NCI-H69 (cell line): ENCODE measurements around the gene PHF10.

Source experiments
- DNase-seq: peaks from one replicate; lab custom pipeline; 2025; lab: John Stamatoyannopoulos, UW

PHF10 gene

GRCh38 chr6:169677096-169677495 lies 47.2 kb downstream of the PHF10 start:
- DNase-seq = no peak

GRCh38 chr6:169675011-169675410 lies 49.3 kb downstream of the PHF10 start:
- no peak for DNase-seq

DNA sequence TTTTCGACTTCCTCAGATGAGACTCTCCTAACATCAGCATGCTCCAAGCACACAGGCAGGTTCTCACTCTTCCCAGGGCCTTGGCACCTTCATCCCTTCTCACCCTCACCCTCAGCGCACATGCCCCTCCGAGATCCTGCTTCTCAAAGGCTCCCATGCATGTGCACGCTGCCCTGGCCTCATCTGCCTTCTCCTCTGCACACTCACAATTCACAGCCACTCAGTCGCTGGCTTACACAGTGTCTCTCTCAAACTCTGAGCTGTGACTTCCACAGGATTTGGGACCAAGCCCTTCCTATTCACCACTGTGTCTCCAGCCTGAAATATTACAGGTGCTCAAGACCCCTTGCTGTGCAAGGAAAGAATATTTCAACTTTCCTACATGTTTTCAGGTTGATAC lies 52.7 kb downstream of the PHF10 start:
- no peak for DNase-seq

DNA sequence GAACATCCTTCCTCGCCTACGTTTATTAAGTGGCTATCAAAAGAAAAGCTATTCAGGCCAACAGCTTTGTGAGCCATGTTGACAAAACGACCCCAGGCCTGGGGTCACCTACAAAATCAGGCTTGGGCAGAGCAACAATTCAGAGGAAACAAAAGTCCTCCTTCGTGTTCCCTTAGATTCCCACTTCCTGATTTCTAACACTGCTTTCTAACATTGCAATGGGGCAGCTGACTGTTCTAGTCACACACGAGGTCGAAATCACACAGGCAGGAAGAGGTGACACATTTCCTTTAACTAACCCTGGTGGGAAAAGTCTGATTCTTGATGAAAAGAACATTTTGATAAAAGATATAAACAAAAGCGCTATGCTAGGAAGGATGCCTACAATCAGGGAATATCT lies 54.4 kb downstream of the PHF10 start:
- no peak for DNase-seq

DNA sequence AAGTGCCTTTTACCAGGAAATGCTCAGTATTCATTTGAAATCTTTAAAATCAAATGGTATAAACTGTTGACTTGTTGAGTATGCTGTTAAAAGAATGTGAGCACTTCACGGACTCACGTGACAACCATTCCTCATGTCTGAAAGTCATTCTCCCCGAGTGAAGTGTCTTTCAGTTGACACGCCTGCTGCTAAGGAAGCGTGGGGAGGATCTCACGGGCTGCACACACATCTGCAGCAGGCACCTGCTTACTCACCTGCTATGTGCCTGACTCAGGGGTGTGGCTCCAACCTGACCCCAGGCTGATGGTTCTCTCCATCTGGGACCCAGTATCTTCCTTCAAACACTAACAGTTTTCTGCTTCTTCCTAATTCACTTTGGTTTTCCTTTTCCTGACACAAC lies 55.2 kb downstream of the PHF10 start:
- DNase-seq = no peak

- no peak for DNase-seq
Measured at GRCh38 chr6:169668203-169668847, 56.0 kb downstream of the PHF10 start.

GRCh38 chr6:169667716-169668115 lies 56.6 kb downstream of the PHF10 start:
- no peak for DNase-seq

DNA sequence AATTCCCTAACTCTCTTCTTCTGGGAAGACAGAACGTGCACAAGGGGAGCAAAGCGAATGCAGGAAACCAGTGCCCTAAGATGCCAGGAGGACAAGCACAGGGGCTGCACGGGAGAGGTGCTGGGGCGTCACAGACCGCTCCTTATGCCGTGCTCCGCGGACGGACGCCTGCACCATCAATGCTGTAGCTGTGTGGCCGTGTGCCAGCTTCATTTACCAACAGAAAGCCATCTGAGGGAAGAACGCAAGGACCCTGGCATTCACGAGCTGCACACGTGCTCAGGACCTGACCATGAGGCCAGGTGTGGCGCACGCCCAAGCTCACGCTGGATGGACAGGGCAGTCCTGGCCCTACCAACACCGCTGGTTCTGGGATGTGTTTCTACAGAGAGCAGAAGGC lies 57.9 kb downstream of the PHF10 start:
- DNase-seq = no peak

DNA sequence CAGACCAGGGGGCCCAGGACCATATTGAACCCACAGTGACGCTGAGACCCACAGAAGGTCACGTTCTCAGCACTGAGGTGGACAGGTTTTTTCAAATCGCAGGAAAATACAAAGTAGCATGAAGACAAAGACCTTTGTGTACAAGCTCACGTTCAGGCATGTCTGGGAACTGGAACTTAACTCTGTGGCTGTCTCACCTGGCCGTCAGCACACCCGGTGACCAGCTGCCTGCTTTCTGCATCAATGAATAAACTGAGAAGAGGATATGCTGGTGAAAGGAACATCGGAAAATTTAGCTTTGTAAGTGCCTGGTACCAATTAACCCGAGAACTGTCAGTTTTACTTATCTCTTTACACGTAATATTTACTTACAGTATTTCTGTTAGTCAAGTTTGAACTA lies 59.0 kb downstream of the PHF10 start:
- DNase-seq = peak; percentile 43

- no peak for DNase-seq
Measured at GRCh38 chr6:169664227-169664626, 60.1 kb downstream of the PHF10 start.

GRCh38 chr6:169663468-169663867 lies 60.8 kb downstream of the PHF10 start:
- DNase-seq = no peak

GRCh38 chr6:169661391-169661756 lies 62.9 kb downstream of the PHF10 start:
- DNase-seq = no peak

- DNase-seq = no peak
Measured at GRCh38 chr6:169660751-169661390, 63.4 kb downstream of the PHF10 start.

- DNase-seq = no peak
Measured at GRCh38 chr6:169659820-169660610, 64.3 kb downstream of the PHF10 start.

GRCh38 chr6:169657284-169657610 lies 67.1 kb downstream of the PHF10 start:
- no peak for DNase-seq

GRCh38 chr6:169656546-169657283 lies 67.6 kb downstream of the PHF10 start:
- no peak for DNase-seq

DNA sequence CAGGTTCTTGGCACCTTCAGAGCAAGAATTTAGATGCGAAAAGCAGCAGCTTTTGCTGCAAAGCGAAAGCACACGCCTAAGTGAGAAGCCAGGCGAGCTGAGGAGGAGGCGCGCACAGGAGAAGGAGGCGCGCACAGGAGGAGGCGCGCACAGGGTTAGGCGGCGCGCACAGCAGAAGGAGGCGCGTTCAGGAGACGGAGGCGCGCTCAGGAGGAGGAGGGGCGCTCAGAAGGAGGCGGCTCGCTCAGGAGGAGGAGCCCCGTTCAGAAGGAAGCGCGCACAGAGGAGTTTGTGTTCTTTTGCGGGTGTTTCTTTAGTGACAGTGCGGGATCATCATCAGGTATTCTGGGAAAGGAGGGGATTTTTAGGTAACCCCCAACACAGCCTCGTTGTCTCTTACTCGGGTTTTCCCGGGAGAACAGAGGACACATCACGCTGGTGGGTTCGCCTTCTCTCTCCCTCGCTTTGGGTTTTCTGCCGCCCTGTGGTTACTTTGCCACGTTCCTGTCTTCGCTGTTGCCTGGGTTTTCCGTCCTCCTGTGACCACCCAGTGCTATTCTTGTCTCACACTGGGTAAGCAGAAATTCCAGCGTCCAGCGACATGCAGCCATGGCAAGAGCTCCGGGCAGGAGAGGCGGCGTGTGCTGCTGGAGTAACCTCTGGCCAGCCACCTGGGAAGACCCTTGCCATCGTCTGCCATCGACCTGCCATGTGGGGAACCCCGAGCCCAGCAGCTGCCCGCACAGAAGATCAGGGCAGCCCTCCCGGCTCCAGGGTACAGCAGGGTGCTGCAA lies 69.5 kb downstream of the PHF10 start:
- DNase-seq = peak; percentile 68
